HuH-7 (cell line): ENCODE results near the gene SKOR2.
A peak's percentile ranks its signal among the peaks of the same experiment; 100 is the strongest.

ENCODE experiments used
- DNase-seq: peaks from one replicate; pipeline ENCODE4 v3.0.0; 2011; ENCODE audit warnings: low spot score

The SKOR2 gene

GRCh38 chr18:47251289-47252120 is at the start of gene SKOR2:
SKOR2 (minus strand) TSS chr18:47251660; CDS start chr18:47249183, 2,477 bp downstream.
- no peak for DNase-seq

- DNase-seq = no peak
Measured at GRCh38 chr18:47296462-47296861, 45.0 kb upstream of the SKOR2 start.

GRCh38 chr18:47294801-47295200 is 43.3 kb upstream of the SKOR2 start:
- DNase-seq = no peak

- no peak for DNase-seq
Measured at GRCh38 chr18:47288741-47289140, 37.3 kb upstream of the SKOR2 start.

GRCh38 chr18:47287911-47288585 is 36.6 kb upstream of the SKOR2 start:
- DNase-seq = no peak

- DNase-seq = no peak
Measured at GRCh38 chr18:47286776-47287410, 35.4 kb upstream of the SKOR2 start.

- DNase-seq = no peak
Measured at GRCh38 chr18:47285456-47285855, 34.0 kb upstream of the SKOR2 start.

- no peak for DNase-seq
Measured at GRCh38 chr18:47284721-47285395, 33.4 kb upstream of the SKOR2 start.

- peak; percentile 34 for DNase-seq
Measured at GRCh38 chr18:47283476-47283875, 32.0 kb upstream of the SKOR2 start.

GRCh38 chr18:47280121-47280520 is 28.7 kb upstream of the SKOR2 start:
- no peak for DNase-seq

GRCh38 chr18:47274961-47275360 is 23.5 kb upstream of the SKOR2 start:
- no peak for DNase-seq

- DNase-seq = no peak
Measured at GRCh38 chr18:47265197-47265596, 13.7 kb upstream of the SKOR2 start.

GRCh38 chr18:47264308-47264700 is 12.8 kb upstream of the SKOR2 start:
- no peak for DNase-seq

GRCh38 chr18:47263430-47264307 is 12.2 kb upstream of the SKOR2 start:
- no peak for DNase-seq

GRCh38 chr18:47263150-47263429 is 11.6 kb upstream of the SKOR2 start:
- no peak for DNase-seq

- no peak for DNase-seq
Measured at GRCh38 chr18:47262301-47263149, 11.1 kb upstream of the SKOR2 start.

GRCh38 chr18:47261902-47262300 is 10.4 kb upstream of the SKOR2 start:
- DNase-seq = no peak

- DNase-seq = no peak
Measured at GRCh38 chr18:47260924-47261701, 9.7 kb upstream of the SKOR2 start.

- peak; percentile 64 for DNase-seq
Measured at GRCh38 chr18:47260120-47260923, 8.9 kb upstream of the SKOR2 start.
